Liver (tissue), 9 donors: ENCODE results near the gene TGM3. TPM values are rescaled to one million over a fixed set of nuclear protein-coding genes. Genes with fewer than 3 reads are reported as not detected.

Experiments
- DNase-seq: peaks from one replicate; pipeline ENCODE4 v3.0.0-alpha.2; 2017; ENCODE audit warnings: low spot score
- H3K27ac ChIP-seq, 2 donors: one replicate each; pipeline ENCODE4 v1.7.0; 2013; ENCODE audit warnings: inconsistent platforms in 2 of 2, low read length in 2 of 2, control low read depth in 1 of 2, low read depth in 1 of 2, mild to moderate bottlenecking in 1 of 2
- H3K27me3 ChIP-seq, 4 donors: one replicate each; pipeline versions ENCODE4 v1.6.1 to v1.7.0; 2013; ENCODE audit warnings: low read length in 3 of 4, inconsistent platforms in 1 of 4, mild to moderate bottlenecking in 1 of 4, moderate library complexity in 1 of 4; ENCODE audit not compliant: control insufficient read depth in 4 of 4, insufficient read depth in 4 of 4
- H3K36me3 ChIP-seq, 4 donors: one replicate each; pipeline versions ENCODE4 v1.6.1 to v1.7.0; 2013; ENCODE audit warnings: low read length in 3 of 4, mild to moderate bottlenecking in 3 of 4, low read depth in 1 of 4, moderate library complexity in 1 of 4; ENCODE audit not compliant: control insufficient read depth in 4 of 4, insufficient read depth in 3 of 4
- H3K4me1 ChIP-seq, 4 donors: one replicate each; pipeline versions ENCODE4 v1.6.1 to v1.7.0; 2013; ENCODE audit warnings: low read length in 3 of 4, mild to moderate bottlenecking in 3 of 4, moderate library complexity in 1 of 4; ENCODE audit not compliant: control insufficient read depth in 4 of 4, insufficient read depth in 4 of 4
- H3K4me3 ChIP-seq, 3 donors: one replicate each; pipeline versions ENCODE4 v1.6.1 to v1.7.0; 2013; ENCODE audit warnings: low read length in 3 of 3, control low read depth in 1 of 3, low read depth in 1 of 3, mild to moderate bottlenecking in 1 of 3
- H3K9ac ChIP-seq, 2 donors: one replicate each; pipeline ENCODE4 v1.7.0; 2013; ENCODE audit warnings: low read length in 2 of 2, mild to moderate bottlenecking in 2 of 2, moderate library complexity in 2 of 2, control low read depth in 1 of 2, low read depth in 1 of 2
- H3K9me3 ChIP-seq, 4 donors: one replicate each; pipeline versions ENCODE4 v1.6.1 to v1.7.0; 2013; ENCODE audit warnings: low read length in 3 of 4; ENCODE audit not compliant: control insufficient read depth in 4 of 4
- ATF3 ChIP-seq: IDR thresholded peaks from 2 replicates; pipeline ENCODE4 v1.6.1; 2016; ENCODE audit warnings: antibody characterized with exemption
- CTCF ChIP-seq: fragments of 150-350 bp; IDR thresholded peaks from 2 replicates; pipeline ENCODE4 v1.5.1; 2017; ENCODE audit warnings: improper control_type of control experiment, low read depth, low read length; ENCODE audit not compliant: missing input control
- EGR1 ChIP-seq, 2 donors: IDR thresholded peaks; 2 replicates each; pipeline ENCODE4 v1.6.1; 2016 to 2018; ENCODE audit warnings: antibody characterized with exemption in 2 of 2, low read depth in 2 of 2
- FOXA1 ChIP-seq: IDR thresholded peaks from 2 replicates; pipeline ENCODE4 v1.6.1; 2016; ENCODE audit warnings: antibody characterized with exemption
- FOXA2 ChIP-seq: IDR thresholded peaks from 2 replicates; pipeline ENCODE4 v1.6.1; 2016; ENCODE audit warnings: antibody characterized with exemption
- GABPA ChIP-seq, 2 donors: IDR thresholded peaks in 1 of 2; conservative IDR thresholded peaks in 1 of 2; 2 replicates each; pipeline ENCODE4 v1.6.1; 2016; ENCODE audit warnings: antibody characterized with exemption in 2 of 2, mild to moderate bottlenecking in 1 of 2, moderate library complexity in 1 of 2
- HNF4A ChIP-seq, 2 donors: conservative IDR thresholded peaks; 2 replicates each; pipeline ENCODE4 v1.6.1; 2016; ENCODE audit warnings: antibody characterized with exemption in 2 of 2, mild to moderate bottlenecking in 2 of 2
- HNF4G ChIP-seq: IDR thresholded peaks from 2 replicates; pipeline ENCODE4 v1.6.1; 2016; ENCODE audit warnings: antibody characterized with exemption
- JUND ChIP-seq, 2 donors: IDR thresholded peaks; 2 replicates each; pipeline ENCODE4 v1.6.1; 2016; ENCODE audit warnings: antibody characterized with exemption in 2 of 2
- MAX ChIP-seq: IDR thresholded peaks from 2 replicates; pipeline ENCODE4 v1.6.1; 2016; ENCODE audit warnings: antibody characterized with exemption
- NR2F2 ChIP-seq: IDR thresholded peaks from 2 replicates; pipeline ENCODE4 v1.6.1; 2016; ENCODE audit warnings: antibody characterized with exemption
- RAD21 ChIP-seq, 2 donors: IDR thresholded peaks; 2 replicates each; pipeline ENCODE4 v1.6.1; 2016; ENCODE audit warnings: antibody characterized with exemption in 2 of 2, mild to moderate bottlenecking in 2 of 2
- REST ChIP-seq: IDR thresholded peaks from 2 replicates; pipeline ENCODE4 v1.6.1; 2016; ENCODE audit warnings: antibody characterized with exemption, mild to moderate bottlenecking
- RXRA ChIP-seq, 2 donors: IDR thresholded peaks; 2 replicates each; pipeline ENCODE4 v1.6.1; 2017 to 2018; ENCODE audit warnings: antibody characterized with exemption in 2 of 2, mild to moderate bottlenecking in 1 of 2
- SP1 ChIP-seq: IDR thresholded peaks from 2 replicates; pipeline ENCODE4 v1.6.1; 2018; ENCODE audit warnings: antibody characterized with exemption, mild to moderate bottlenecking
- TAF1 ChIP-seq: conservative IDR thresholded peaks from 2 replicates; pipeline ENCODE4 v1.6.1; 2016; ENCODE audit warnings: antibody characterized with exemption, mild to moderate bottlenecking
- YY1 ChIP-seq: IDR thresholded peaks from 2 replicates; pipeline ENCODE4 v1.6.1; 2016; ENCODE audit warnings: antibody characterized with exemption, mild to moderate bottlenecking
- ZBTB33 ChIP-seq: IDR thresholded peaks from 2 replicates; pipeline ENCODE4 v1.6.1; 2016; ENCODE audit warnings: antibody characterized with exemption
- WGBS: extraction: QIAGEN DNeasy Blood & Tissue Kit; methylation state at CpG from one replicate; pipeline ENCODE4 v1.1.7; 2013; 5-methylcytosine and 5-hydroxymethylcytosine counted together
- polyA plus RNA-seq, 2 donors: library from polyadenylated mRNA; stranded (reverse) in 1 of 2; unstranded in 1 of 2; fragments of 200-250 nt in 1 of 2; fragments of >200 nt in 1 of 2; fragmentation: Nextera tagmentation in 1 of 2; extraction: Ambion mirVana in 1 of 2; gene quantifications; one replicate each; pipeline versions ENCODE4 v1.2.1 to v1.2.3, GENCODE V29; 2013 to 2015
- total RNA-seq, 2 donors: library from RNA; depleted of rRNA; stranded (reverse); fragments of >200 nt; gene quantifications; one replicate each; pipeline ENCODE4 v1.2.3, GENCODE V29; 2014
- donor health status: healthy.
- donor health status: healthy.
- donor health status: healthy.
- donor health status: healthy.
- donor health status: healthy.

TGM3 gene
- total and polyA plus RNA-seq, 4 donors, result 0.05 to 0.28 (median 0.08) TPM; not detected in 1

- Histone ChIP-seq H3K27ac (peak overlapping the region; percentile 81 to 83), H3K27me3 (no peaks in the 10 kb centered on the region), H3K9ac (no peak overlapping the region), H3K4me1 (peaks cover 13 to 76% (median 64%) of the 10 kb centered on the region in 4 donors), H3K36me3 (no peaks in the 10 kb centered on the region), H3K9me3 (no peaks in the 10 kb centered on the region), H3K4me3 (no peak overlapping the region)
- 26% methylated on average over 5 of the region's 5 CpGs for WGBS
- TF ChIP-seq YY1, result peak; percentile 94
- TF ChIP-seq RXRA (IDR thresholded peaks at IDR 0.05), result peak; percentile 54 to 74
- TF ChIP-seq HNF4G, result peak; percentile 58
- no peak for TF ChIP-seq CTCF
- peak; percentile 80 to 87 for TF ChIP-seq HNF4A (conservative IDR thresholded peaks at IDR 0.05)
- no peak for TF ChIP-seq TAF1
- TF ChIP-seq FOXA2, result no peak
- TF ChIP-seq NR2F2, result no peak
- TF ChIP-seq MAX, result peak; percentile 79
- TF ChIP-seq RAD21 (IDR thresholded peaks at IDR 0.05), result peak; percentile 43
- peak in 1 of 2 donors; percentile 45 for TF ChIP-seq EGR1 (IDR thresholded peaks at IDR 0.05; ENCODE audit: low read depth in 2 of 2)
- no peak for TF ChIP-seq FOXA1
- TF ChIP-seq ZBTB33, result peak; percentile 22
- peak; percentile 65 for TF ChIP-seq SP1
- peak; percentile 39 for TF ChIP-seq REST
- peak; percentile 47 to 66 for TF ChIP-seq JUND (IDR thresholded peaks at IDR 0.05)
- no peak for TF ChIP-seq GABPA (IDR thresholded peaks at IDR 0.05 in 1 of 2, conservative IDR thresholded peaks at IDR 0.05 in 1 of 2)
- peak; percentile 77 for TF ChIP-seq ATF3
- DNase-seq, result peak; percentile 43
These were observed 5.4 kb downstream of the TGM3 start for GRCh38 chr20:2301164-2301622.
